Rectal smooth muscle tissue (tissue), 1 donor: Measurements from ENCODE around the gene KIF5A.

Experiments used
- H3K27ac ChIP-seq: one replicate; pipeline ENCODE4 v1.7.0; 2013; ENCODE audit warnings: low read depth, low read length, inconsistent platforms
- H3K27me3 ChIP-seq: one replicate; pipeline ENCODE4 v1.7.0; 2013; ENCODE audit warnings: low read length; ENCODE audit not compliant: control insufficient read depth, insufficient read depth
- H3K36me3 ChIP-seq: one replicate; pipeline ENCODE4 v1.7.0; 2013; ENCODE audit warnings: low read length; ENCODE audit not compliant: control insufficient read depth, insufficient read depth
- H3K4me1 ChIP-seq: one replicate; pipeline ENCODE4 v1.7.0; 2013; ENCODE audit warnings: low read length; ENCODE audit not compliant: control insufficient read depth, insufficient read depth
- H3K4me3 ChIP-seq: one replicate; pipeline ENCODE4 v1.7.0; 2013; ENCODE audit warnings: low read length
- H3K9ac ChIP-seq: one replicate; pipeline ENCODE4 v1.7.0; 2013; ENCODE audit warnings: low read length

Gene KIF5A

GRCh38 chr12:57628280-57629191, 78.7 kb downstream of the KIF5A start:
- no peaks in the 10 kb centered on the region for H3K36me3 ChIP-seq
- no peak overlapping the region for H3K27ac ChIP-seq
- H3K27me3 ChIP-seq: peaks cover 27% of the 10 kb centered on the region
- no peak overlapping the region for H3K4me3 ChIP-seq
- no peaks in the 10 kb centered on the region for H3K4me1 ChIP-seq
- no peak overlapping the region for H3K9ac ChIP-seq

- Histone ChIP-seq H3K4me1 (no peaks in the 10 kb centered on the region), H3K4me3 (no peak overlapping the region), H3K36me3 (no peaks in the 10 kb centered on the region), H3K9ac (no peak overlapping the region), H3K27me3 (peaks cover 20% of the 10 kb centered on the region), H3K27ac (no peak overlapping the region)
Observed at GRCh38 chr12:57629897-57630471, 80.1 kb downstream of the KIF5A start.

- Histone ChIP-seq H3K4me1 (no peaks in the 10 kb centered on the region), H3K27me3 (peaks cover 16% of the 10 kb centered on the region), H3K9ac (no peak overlapping the region), H3K36me3 (no peaks in the 10 kb centered on the region), H3K27ac (no peak overlapping the region), H3K4me3 (no peak overlapping the region)
Observed at GRCh38 chr12:57630891-57631433, 81.1 kb downstream of the KIF5A start.

- no peaks in the 10 kb centered on the region for H3K36me3 ChIP-seq
- H3K27me3 ChIP-seq: peaks cover 13% of the 10 kb centered on the region
Observed at GRCh38 chr12:57631566-57632072, 81.8 kb downstream of the KIF5A start.

GRCh38 chr12:57632073-57632957, 82.5 kb downstream of the KIF5A start:
- no peak overlapping the region for H3K9ac ChIP-seq
- no peaks in the 10 kb centered on the region for H3K36me3 ChIP-seq
- H3K4me3 ChIP-seq: peak overlapping the region; percentile 58
- H3K4me1 ChIP-seq: no peaks in the 10 kb centered on the region
- H3K27ac ChIP-seq: no peak overlapping the region
- H3K27me3 ChIP-seq: peaks cover 13% of the 10 kb centered on the region

More at GRCh38 chr12:57631566-57632072, 81.8 kb downstream of the KIF5A start:
- Histone ChIP-seq H3K27ac (no peak overlapping the region), H3K4me3 (peak overlapping the region; percentile 54), H3K9ac (no peak overlapping the region), H3K4me1 (no peaks in the 10 kb centered on the region)

- H3K36me3 ChIP-seq: no peaks in the 10 kb centered on the region
- no peak within 1 kb of the TSS for H3K27ac ChIP-seq
- H3K9ac ChIP-seq: no peak within 1 kb of the TSS
- peak within 1 kb of the TSS; percentile 58 for H3K4me3 ChIP-seq
- H3K4me1 ChIP-seq: no peaks in the 10 kb centered on the region
- peaks cover 11% of the 10 kb centered on the region for H3K27me3 ChIP-seq
Observed at GRCh38 chr12:57632958-57633840, 83.4 kb downstream of the KIF5A start, which contains the start of gene B4GALNT1. TSS of gene B4GALNT1 (minus strand) at chr12:57633201. CDS start at chr12:57632132, 1,069 bp downstream.
